ENCODE data around the gene PDGFC. TPM values are rescaled to one million over a fixed set of nuclear protein-coding genes. Genes with fewer than 3 reads are reported as not detected.

Gene PDGFC
- total and polyA plus RNA-seq, 2 of the 8 experiments (the other 6 are each of a cell fraction or from before 2014, with no cell fraction given) = 0.65 to 2.7 TPM

- TF ChIP-seq FOSL1 (IDR thresholded peaks at IDR 0.05; ENCODE audit: insufficient read depth, low read depth, low read length) = no peak
- TF ChIP-seq POU5F1 (IDR thresholded peaks at IDR 0.05; ENCODE audit: low read depth, low read length) = no peak
- TF ChIP-seq KDM5A (IDR thresholded peaks at IDR 0.05; ENCODE audit: low read length) = no peak
- TF ChIP-seq USF2 (IDR thresholded peaks at IDR 0.05; ENCODE audit: low read length) = no peak
Measured at GRCh38 chr4:156939139-156939538, 32.5 kb downstream of the PDGFC start (continued).
